Adrenal gland (tissue), 12 donors: Measurements from ENCODE around the gene SCAF11. TPM values are rescaled to one million over a fixed set of nuclear protein-coding genes. Genes with fewer than 3 reads are reported as not detected.
A peak's percentile ranks its signal among the peaks of the same experiment; 100 is the strongest.

Experiments used
- DNase-seq, 7 donors: peaks; one replicate each; pipeline ENCODE4 v3.0.0-alpha.2; 2019 to 2020
- H3K27ac ChIP-seq, 5 donors: fragments of 200-600 bp; sonication (generic) in 4 of 5; 1 replicate in 3 of 5; 2 replicates in 2 of 5; pipeline versions ENCODE4 v1.5.1 to v1.8.0; 2016 to 2020; ENCODE audit warnings: mild to moderate bottlenecking in 1 of 5
- H3K27me3 ChIP-seq: fragments of 200-600 bp; 2 replicates; pipeline ENCODE4 v1.8.0; 2021
- H3K36me3 ChIP-seq, 2 donors: fragments of 200-600 bp; replicated peaks in 1 of 2; 1 replicate in 1 of 2; 2 replicates in 1 of 2; pipeline versions ENCODE4 v1.5.1 to v1.8.0; 2018 to 2022
- H3K4me1 ChIP-seq, 2 donors: fragments of 200-600 bp; replicated peaks in 1 of 2; 1 replicate in 1 of 2; 2 replicates in 1 of 2; pipeline versions ENCODE4 v1.5.1 to v1.8.0; 2018 to 2021
- H3K4me3 ChIP-seq, 4 donors: fragments of 200-600 bp; sonication (generic) in 3 of 4; one replicate each; pipeline ENCODE4 v1.5.1; 2016 to 2018
- H3K9me3 ChIP-seq, 3 donors: fragments of 200-600 bp; sonication (generic) in 1 of 3; replicated peaks in 1 of 3; 1 replicate in 2 of 3; 2 replicates in 1 of 3; pipeline versions ENCODE4 v1.5.1 to v1.8.0; 2016 to 2021
- CTCF ChIP-seq, 6 experiments: fragments of 450-650 bp in 4 of 6; fragments of 200-600 bp in 2 of 6; sonication (generic) in 1 of 6; IDR thresholded peaks; 1 replicate in 5 of 6; 2 replicates in 1 of 6; pipeline versions ENCODE4 v1.5.1 to v1.8.0; 2016 to 2021; ENCODE audit warnings: antibody characterized with exemption in 6 of 6, mild to moderate bottlenecking in 2 of 6, moderate library complexity in 1 of 6
- POLR2A ChIP-seq, 2 donors: fragments of 450-650 bp; IDR thresholded peaks; one replicate each; pipeline ENCODE4 v1.6.1; 2017; ENCODE audit warnings: antibody characterized with exemption in 2 of 2, mild to moderate bottlenecking in 2 of 2, moderate library complexity in 1 of 2
- WGBS, 4 donors: extraction: QIAGEN DNeasy Blood & Tissue Kit in 2 of 4; methylation state at CpG; one replicate each; pipeline versions ENCODE4 v1.1.5 to v1.1.7; 2013 to 2017; 5-methylcytosine and 5-hydroxymethylcytosine counted together
- intact Hi-C, 2 donors: fragments of 100-400 bp; cut with DNase I; formaldehyde crosslinking; loops; one replicate each; pipeline versions ENCODE4 v1.14.1 to v1.15.0; 2022 to 2023
- polyA plus RNA-seq, 3 donors: library from polyadenylated mRNA; stranded (reverse); fragments of 200-250 nt in 2 of 3; fragments of 350-450 nt in 1 of 3; fragmentation: Illumina TruSeq in 1 of 3; extraction: RNeasy Lipid Tissue Mini Kit (QIAGEN cat#74804) in 1 of 3; gene quantifications; one replicate each; pipeline ENCODE4 v1.2.3, GENCODE V29; 2013 to 2014
- total RNA-seq, 9 donors: library from RNA; depleted of rRNA in 4 of 9; stranded (reverse); fragments of >200 nt in 4 of 9; fragments of 120-200 nt in 1 of 9; fragmentation: NEBNext Ultra II Directional in 1 of 9; extraction: Animal tissue kit (Norgen Biotek cat#: 25700) in 1 of 9; gene quantifications; one replicate each; pipeline versions ENCODE4 v1.1.0 to v1.2.4, GENCODE V29; 2013 to 2023
- donor health status: healthy with polysubstance abuse.
- donor health status: Bipolar disorder and iron deficiency.
- donor health status: DM: yes; HTN: yes; CAD: no.
- donor health status: DM: no; HTN: no; CAD: no.
- donor health status: DM: no; HTN: no; CAD: no.
- donor health status: DM: yes; HTN: yes; CAD: no.

Gene SCAF11
- total and polyA plus RNA-seq, 12 donors: 19.1 to 170 (median 85.1) TPM

GRCh38 chr12:45895961-45896360 lies 94.4 kb downstream of the SCAF11 start:
- no peak for DNase-seq
- H3K27me3 ChIP-seq: no peaks in the 10 kb centered on the region
- H3K4me1 ChIP-seq: no peaks in the 10 kb centered on the region
- H3K27ac ChIP-seq: no peak overlapping the region
- WGBS, 4 donors: 88 to 97% (median 96%) methylated on average over 4 of the region's 4 CpGs
- H3K36me3 ChIP-seq: no peaks in the 10 kb centered on the region
- H3K9me3 ChIP-seq: no peaks in the 10 kb centered on the region
- intact Hi-C loops: no loop called here
- TF ChIP-seq POLR2A (IDR thresholded peaks at IDR 0.05) (no peak), CTCF (IDR thresholded peaks at IDR 0.05) (no peak)
- H3K4me3 ChIP-seq: no peak overlapping the region

- TF ChIP-seq POLR2A (IDR thresholded peaks at IDR 0.05) (no peak), CTCF (IDR thresholded peaks at IDR 0.05) (peak in 3 of 6 experiments; percentile 27 to 41 (median 32))
- 47 to 62% (median 55%) methylated on average over 4 of the region's 4 CpGs for WGBS, 4 donors
- intact Hi-C loops: no loop called here
- H3K27me3 ChIP-seq: no peaks in the 10 kb centered on the region
- H3K4me1 ChIP-seq: no peaks in the 10 kb centered on the region
- no peaks in the 10 kb centered on the region for H3K36me3 ChIP-seq
- no peak overlapping the region for H3K27ac ChIP-seq
- no peaks in the 10 kb centered on the region for H3K9me3 ChIP-seq
- H3K4me3 ChIP-seq: no peak overlapping the region
- DNase-seq: peak in 2 of 7 donors; percentile 20 to 31
Measured at GRCh38 chr12:45893240-45893639, 97.1 kb downstream of the SCAF11 start.

- Histone ChIP-seq H3K36me3 (no peaks in the 10 kb centered on the region), H3K4me3 (no peak overlapping the region), H3K9me3 (no peaks in the 10 kb centered on the region), H3K27ac (no peak overlapping the region), H3K4me1 (no peaks in the 10 kb centered on the region), H3K27me3 (no peaks in the 10 kb centered on the region)
- DNase-seq: no peak
- no peak for TF ChIP-seq POLR2A (IDR thresholded peaks at IDR 0.05)
- TF ChIP-seq CTCF (IDR thresholded peaks at IDR 0.05): peak in 1 of 6 experiments; percentile 11
- intact Hi-C loops: no loop called here
- 82 to 91% (median 90%) methylated on average over 2 of the region's 2 CpGs for WGBS, 4 donors
Measured at GRCh38 chr12:45890276-45890675, 100.1 kb downstream of the SCAF11 start.

GRCh38 chr12:45887544-45887943 lies 102.8 kb downstream of the SCAF11 start:
- TF ChIP-seq CTCF (IDR thresholded peaks at IDR 0.05) (no peak), POLR2A (IDR thresholded peaks at IDR 0.05) (no peak)
- WGBS, 4 donors: 82 to 88% (median 86%) methylated on average over 5 of the region's 5 CpGs
- Histone ChIP-seq H3K9me3 (no peaks in the 10 kb centered on the region), H3K4me3 (peak overlapping the region in 1 of 4 donors; percentile 8), H3K4me1 (no peaks in the 10 kb centered on the region), H3K27ac (no peak overlapping the region), H3K36me3 (no peaks in the 10 kb centered on the region), H3K27me3 (no peaks in the 10 kb centered on the region)
- intact Hi-C loops: no loop called here
- no peak for DNase-seq
